H9 (cell line): ENCODE data around the gene FMN1. TPM values are rescaled to one million over a fixed set of nuclear protein-coding genes. Genes with fewer than 3 reads are reported as not detected.

Source experiments
- DNase-seq: peaks from one replicate; pipeline ENCODE4 v3.0.0-alpha.2; 2017
- H2AFZ ChIP-seq: one replicate; pipeline ENCODE4 v1.6.1; 2013; ENCODE audit warnings: mild to moderate bottlenecking, low read length, control low read depth, moderate library complexity
- H2AK5ac ChIP-seq: 2 replicates; pipeline ENCODE4 v1.6.1; 2013; ENCODE audit warnings: low read length, control low read depth, mixed read lengths; ENCODE audit not compliant: insufficient read length
- H2BK120ac ChIP-seq: one replicate; pipeline ENCODE4 v1.6.1; 2013; ENCODE audit warnings: low read depth, mild to moderate bottlenecking, low read length, control low read depth, inconsistent platforms; ENCODE audit not compliant: poor library complexity, severe bottlenecking
- H2BK12ac ChIP-seq: 2 replicates; pipeline ENCODE4 v1.6.1; 2013; ENCODE audit warnings: low read length, control low read depth, mixed read lengths, low read depth; ENCODE audit not compliant: insufficient read length
- H2BK15ac ChIP-seq: 2 replicates; pipeline ENCODE4 v1.6.1; 2013; ENCODE audit warnings: low read depth, low read length, control low read depth
- H2BK20ac ChIP-seq: one replicate; pipeline ENCODE4 v1.6.1; 2013; ENCODE audit warnings: low read depth, mild to moderate bottlenecking, low read length, control low read depth, inconsistent platforms; ENCODE audit not compliant: poor library complexity, severe bottlenecking
- H2BK5ac ChIP-seq: 2 replicates; pipeline ENCODE4 v1.6.1; 2013; ENCODE audit warnings: low read length, control low read depth, mixed read lengths; ENCODE audit not compliant: insufficient read length
- H3K14ac ChIP-seq: 2 replicates; pipeline ENCODE4 v1.6.1; 2013; ENCODE audit warnings: low read length, control low read depth; ENCODE audit not compliant: insufficient read depth
- H3K18ac ChIP-seq: 2 replicates; pipeline ENCODE4 v1.6.1; 2013; ENCODE audit warnings: low read depth, mild to moderate bottlenecking, mixed read lengths, low read length, control low read depth; ENCODE audit not compliant: insufficient read length
- H3K23ac ChIP-seq: 2 replicates; pipeline ENCODE4 v1.6.1; 2013; ENCODE audit warnings: low read length, control low read depth, mixed read lengths, low read depth; ENCODE audit not compliant: insufficient read length
- H3K23me2 ChIP-seq: 2 replicates; pipeline ENCODE4 v1.6.1; 2013; ENCODE audit warnings: low read depth, mild to moderate bottlenecking, mixed read lengths, low read length, control low read depth; ENCODE audit not compliant: insufficient read length, poor library complexity, severe bottlenecking
- H3K27ac ChIP-seq: 2 replicates; pipeline ENCODE4 v1.5.1; 2013; ENCODE audit warnings: low read length, control low read depth, mixed read lengths, low read depth; ENCODE audit not compliant: insufficient read length
- H3K27me3 ChIP-seq: 2 replicates; pipeline ENCODE4 v1.6.1; 2013; ENCODE audit warnings: low read length, control low read depth, inconsistent platforms; ENCODE audit not compliant: insufficient read depth
- H3K4ac ChIP-seq: 2 replicates; pipeline ENCODE4 v1.6.1; 2013; ENCODE audit warnings: low read depth, mild to moderate bottlenecking, control low read depth, inconsistent platforms, low read length, moderate library complexity
- H3K4me1 ChIP-seq: 2 replicates; pipeline ENCODE4 v1.6.1; 2013; ENCODE audit warnings: low read length, control low read depth, inconsistent platforms; ENCODE audit not compliant: insufficient read depth
- H3K4me2 ChIP-seq: 2 replicates; pipeline ENCODE4 v1.6.1; 2013; ENCODE audit warnings: low read length, control low read depth, mixed read lengths; ENCODE audit not compliant: insufficient read length, insufficient read depth
- H3K56ac ChIP-seq: 2 replicates; pipeline ENCODE4 v1.6.1; 2013; ENCODE audit warnings: low read depth, mild to moderate bottlenecking, mixed read lengths, low read length, control low read depth; ENCODE audit not compliant: insufficient read length
- H3K79me1 ChIP-seq: 2 replicates; pipeline ENCODE4 v1.6.1; 2013; ENCODE audit warnings: low read depth, mild to moderate bottlenecking, moderate library complexity, low read length, control low read depth, inconsistent platforms; ENCODE audit not compliant: insufficient read depth, poor library complexity, severe bottlenecking
- H3K79me2 ChIP-seq: 2 replicates; pipeline ENCODE4 v1.6.1; 2013; ENCODE audit warnings: low read length, control low read depth, inconsistent platforms; ENCODE audit not compliant: insufficient read depth
- H3K9ac ChIP-seq: 2 replicates; pipeline ENCODE4 v1.6.1; 2013; ENCODE audit warnings: low read length, control low read depth, mixed read lengths; ENCODE audit not compliant: insufficient read length; ENCODE audit errors: extremely low read depth
- H3K9me3 ChIP-seq: one replicate; pipeline ENCODE4 v1.6.1; 2013; ENCODE audit warnings: low read depth, low read length, inconsistent platforms; ENCODE audit not compliant: control insufficient read depth
- H3T11ph ChIP-seq: one replicate; pipeline ENCODE4 v1.6.1; 2013; ENCODE audit warnings: mild to moderate bottlenecking, low read length, control low read depth, inconsistent platforms
- H4K20me1 ChIP-seq: one replicate; pipeline ENCODE4 v1.6.1; 2013; ENCODE audit not compliant: control insufficient read depth, insufficient read length, insufficient read depth
- H4K5ac ChIP-seq: 2 replicates; pipeline ENCODE4 v1.6.1; 2013; ENCODE audit warnings: low read depth, mild to moderate bottlenecking, mixed read lengths, low read length, control low read depth; ENCODE audit not compliant: insufficient read length
- H4K8ac ChIP-seq: replicated peaks from 2 replicates; pipeline ENCODE4 v1.6.1; 2013; ENCODE audit warnings: low read length, control low read depth, mixed read lengths, low read depth; ENCODE audit not compliant: insufficient read length
- H4K91ac ChIP-seq: 2 replicates; pipeline ENCODE4 v1.6.1; 2013; ENCODE audit warnings: low read depth, mild to moderate bottlenecking, moderate library complexity, mixed read lengths, low read length, control low read depth; ENCODE audit not compliant: insufficient read length
- H3K27ac Mint-ChIP-seq, 3 experiments: 2 replicates in 2 of 3; 3 replicates in 1 of 3; pipeline ENCODE4 v1.8.0; 2020 to 2021; ENCODE audit warnings: mixed read lengths in 3 of 3, mild to moderate bottlenecking in 1 of 3, moderate library complexity in 1 of 3
- H3K27me3 Mint-ChIP-seq: 2 replicates; pipeline ENCODE4 v1.8.0; 2021; ENCODE audit warnings: low read depth, mild to moderate bottlenecking, moderate library complexity, mixed read lengths
- H3K36me3 Mint-ChIP-seq, 3 experiments: 2 replicates in 2 of 3; 3 replicates in 1 of 3; pipeline ENCODE4 v1.8.0; 2020 to 2021; ENCODE audit warnings: low read depth in 3 of 3, mixed read lengths in 3 of 3; ENCODE audit not compliant: insufficient read depth in 1 of 3
- H3K4me1 Mint-ChIP-seq, 2 experiments: 2 replicates each; pipeline ENCODE4 v1.8.0; 2020; ENCODE audit warnings: mixed read lengths in 2 of 2
- H3K4me3 Mint-ChIP-seq, 2 experiments: 2 replicates in 1 of 2; 3 replicates in 1 of 2; pipeline ENCODE4 v1.8.0; 2020 to 2021; ENCODE audit warnings: mild to moderate bottlenecking in 2 of 2, mixed read lengths in 2 of 2, moderate library complexity in 1 of 2
- H3K9me3 Mint-ChIP-seq, 2 experiments: 2 replicates in 1 of 2; 3 replicates in 1 of 2; pipeline ENCODE4 v1.8.0; 2020; ENCODE audit warnings: mild to moderate bottlenecking in 2 of 2, mixed read lengths in 2 of 2, moderate library complexity in 1 of 2
- CTCF ChIP-seq: fragments of 200-600 bp; sonication (generic); conservative IDR thresholded peaks from 3 replicates; pipeline ENCODE4 v1.8.0; 2021; ENCODE audit warnings: antibody characterized with exemption, mild to moderate bottlenecking
- WGBS: extraction: QIAGEN DNeasy Blood & Tissue Kit; methylation state at CpG from one replicate; pipeline ENCODE4 v1.1.7; 2013; ENCODE audit warnings: missing lambda C conversion rate, low lambda C conversion rate, mixed read lengths; ENCODE audit not compliant: insufficient read length; ENCODE audit errors: extremely low coverage; 5-methylcytosine and 5-hydroxymethylcytosine counted together
- total RNA-seq: library from RNA; stranded (reverse); gene quantifications from 2 replicates; pipeline ENCODE4 v1.2.1, GENCODE V29; 2021

The FMN1 gene
- total RNA-seq, 1 experiment from 2014 or later, result 1.9 TPM

- no CpG with 5 or more reads among the region's 2 CpGs for WGBS
- Histone ChIP-seq H2BK120ac (no peak overlapping the region), H4K8ac (no peak overlapping the region), H3K4me2 (no peak overlapping the region), H2BK12ac (no peak overlapping the region), H3K14ac (no peak overlapping the region), H3K4ac (no peak overlapping the region), H4K5ac (no peak overlapping the region), H3K79me1 (no peaks in the 10 kb centered on the region), H3K23ac (no peak overlapping the region), H3T11ph (no peak overlapping the region), H3K4me1 (peaks cover 2% of the 10 kb centered on the region; the same call in 1 of the 2 replicates), H3K79me2 (no peaks in the 10 kb centered on the region), H4K20me1 (no peaks in the 10 kb centered on the region), H2AK5ac (no peak overlapping the region), H2BK5ac (no peak overlapping the region), H3K27ac (no peak overlapping the region), H3K27me3 (no peaks in the 10 kb centered on the region), H3K56ac (no peak overlapping the region), H2BK20ac (no peak overlapping the region), H3K9ac (no peak overlapping the region), H2AFZ (no peak overlapping the region), H3K9me3 (no peaks in the 10 kb centered on the region), H2BK15ac (no peak overlapping the region), H3K18ac (no peak overlapping the region), H3K23me2 (no peaks in the 10 kb centered on the region), H4K91ac (no peak overlapping the region)
- Mint-ChIP-seq H3K9me3 (no peaks in the 10 kb centered on the region; a peak in 1 of 5 replicates), H3K4me3 (no peak overlapping the region), H3K36me3 (no peaks in the 10 kb centered on the region), H3K4me1 (peaks cover 21 to 27% of the 10 kb centered on the region in 2 experiments), H3K27ac (no peak overlapping the region), H3K27me3 (no peaks in the 10 kb centered on the region)
- TF ChIP-seq CTCF, result no peak
- DNase-seq, result no peak
Observed at GRCh38 chr15:32857732-32858131, 336.8 kb downstream of the FMN1 start.
